HG03354 (cell line): ENCODE measurements around the gene UCMA.
"Not testable (repeated sequence)": the region's sequence is repeated elsewhere in the genome, so short reads cannot be mapped to it uniquely, and the experiment has no call there.

Experiments
- ATAC-seq: cut with Tn5 transposase; IDR thresholded peaks from one replicate; pipeline ENCODE4 v1.9.1; 2021; ENCODE audit warnings: mild to moderate bottlenecking; ENCODE audit not compliant: unreplicated experiment, poor library complexity, severe bottlenecking

UCMA gene

DNA sequence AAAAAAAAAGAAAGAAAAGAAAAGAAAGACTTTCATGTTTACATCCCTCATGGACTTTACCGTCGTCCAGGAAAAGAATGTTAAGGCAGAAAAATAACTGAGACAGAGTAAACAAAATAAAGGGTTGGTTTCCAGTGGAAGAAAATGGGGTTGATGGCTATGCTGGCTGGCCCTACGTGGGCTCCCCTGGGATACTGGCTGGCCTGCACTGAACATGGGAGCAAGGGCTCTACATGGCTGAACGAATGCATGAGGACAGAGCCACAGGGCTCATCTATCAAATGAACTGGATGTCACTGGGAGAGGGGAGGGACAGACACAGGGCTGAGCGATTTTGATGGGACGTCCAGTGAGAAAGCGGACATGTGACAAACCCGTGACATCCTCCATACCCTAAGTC is 2.5 kb upstream of the UCMA start:
- ATAC-seq: no peak

DNA sequence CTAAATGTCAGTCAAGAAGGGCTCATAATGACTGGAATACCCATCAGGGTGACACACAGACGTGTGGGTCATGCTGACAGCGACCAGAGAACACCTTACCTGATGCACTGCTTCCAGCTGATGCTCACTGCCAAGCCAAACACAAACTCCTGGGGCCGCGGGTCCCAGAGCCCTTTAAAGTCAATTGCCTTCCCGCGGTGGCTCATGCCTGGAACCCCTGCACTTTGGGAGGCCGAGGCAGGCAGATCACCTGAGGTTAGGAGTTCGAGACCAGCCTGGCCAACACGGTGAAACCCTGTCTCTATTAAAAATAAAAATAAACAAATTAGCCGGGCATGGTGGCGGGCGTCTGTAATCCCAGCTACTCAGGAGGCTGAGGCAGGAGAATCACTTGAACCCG is 562 bp upstream of the UCMA start:
- not testable (repeated sequence) for ATAC-seq

DNA sequence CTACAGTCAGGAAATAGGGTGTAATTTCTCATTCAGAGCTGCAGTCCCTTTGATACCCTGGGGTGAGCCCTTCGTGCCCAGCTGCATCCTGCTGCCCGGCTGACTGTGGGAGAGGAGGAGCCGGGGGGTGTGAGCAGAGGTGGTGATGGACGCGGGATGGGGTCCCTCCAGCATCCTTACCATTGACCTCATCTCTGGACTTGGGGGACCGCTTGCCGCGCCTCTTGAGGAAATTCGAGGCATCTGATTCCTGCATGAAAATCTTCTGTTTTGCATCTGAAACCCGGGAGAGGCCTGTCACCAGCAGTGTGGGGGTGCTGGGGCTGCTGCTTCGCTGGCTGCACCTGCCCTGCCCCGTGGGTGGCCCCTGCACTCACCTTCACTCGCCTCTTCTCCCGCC is 816 bp downstream of the UCMA start:
- ATAC-seq: no peak

DNA sequence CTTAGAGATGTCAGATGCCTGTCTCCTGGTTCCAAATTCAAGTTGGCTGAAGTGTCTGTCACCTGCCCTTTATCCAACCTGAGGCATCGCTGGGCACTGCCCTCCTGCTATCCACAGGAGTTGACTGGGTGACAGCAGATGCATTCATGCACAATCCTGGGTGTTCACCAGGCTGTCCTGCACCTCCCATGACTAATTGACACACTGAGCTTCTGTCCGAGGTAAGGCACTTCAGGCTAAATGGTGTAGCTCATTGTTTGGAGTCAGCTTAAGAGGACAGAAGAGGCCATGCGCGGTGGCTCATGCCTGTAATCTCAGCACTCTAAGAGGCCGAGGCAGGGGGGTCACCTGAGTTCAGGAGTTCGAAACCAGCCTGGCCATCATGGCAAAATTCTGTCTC is 2.4 kb downstream of the UCMA start:
- ATAC-seq: no peak

DNA sequence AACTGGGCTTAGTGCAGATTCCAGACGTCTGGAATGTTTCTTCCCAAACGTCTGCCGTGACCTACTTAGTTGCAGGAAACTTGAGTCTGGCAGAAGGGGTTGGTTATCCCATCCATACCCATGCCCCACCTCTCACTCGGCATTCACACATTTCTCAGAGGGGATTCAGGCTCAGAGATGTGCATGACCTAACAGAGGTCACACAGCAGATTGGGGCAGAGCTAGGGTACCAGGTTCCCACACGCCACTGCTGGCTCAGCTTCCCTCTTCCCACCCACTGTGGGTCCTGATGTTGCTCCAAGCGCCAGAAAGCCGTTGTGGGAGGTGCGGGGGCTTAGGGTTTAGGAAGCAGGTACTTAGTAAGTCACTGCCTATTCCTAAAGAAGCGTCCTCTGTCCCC is 3.0 kb downstream of the UCMA start:
- ATAC-seq: no peak

DNA sequence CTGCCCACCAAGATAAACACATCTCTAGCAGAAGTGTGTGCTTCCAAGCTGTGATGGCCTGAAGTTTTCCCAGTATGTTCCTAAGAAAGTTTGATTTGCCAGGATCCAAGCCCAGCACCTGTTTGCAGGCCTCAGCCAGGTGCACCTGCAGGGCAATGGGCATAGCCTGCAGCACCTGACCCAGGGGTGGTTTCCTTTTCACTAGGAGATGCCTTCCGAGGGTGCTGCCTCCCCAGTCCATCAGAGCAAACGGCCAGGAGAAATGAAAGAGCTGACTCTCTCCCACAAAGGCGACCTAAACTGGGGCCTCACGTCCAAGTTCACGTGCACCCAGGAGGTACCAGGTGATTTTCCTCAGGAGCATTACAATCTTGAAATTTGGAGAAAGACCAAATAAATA is 7.1 kb downstream of the UCMA start:
- ATAC-seq: no peak

DNA sequence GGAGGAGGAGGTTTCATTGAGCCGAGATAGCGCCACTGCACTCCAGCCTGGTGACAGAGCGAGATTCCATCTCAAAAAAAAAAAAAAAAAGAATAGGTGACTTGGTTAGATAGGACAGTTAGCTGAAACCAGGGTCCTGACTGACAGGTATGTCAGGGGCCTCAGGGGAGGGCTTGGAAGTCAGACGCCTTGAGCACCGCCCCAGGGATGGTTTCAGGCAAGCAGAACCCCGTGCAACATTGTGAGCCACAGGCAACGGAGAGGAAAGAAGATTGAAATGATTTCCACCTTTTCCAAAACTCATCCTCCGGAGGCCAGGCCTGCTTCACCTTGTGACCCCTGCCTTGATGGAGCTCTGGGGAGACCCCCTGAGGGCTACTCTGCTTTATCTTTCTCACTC is 8.6 kb downstream of the UCMA start:
- ATAC-seq: no peak

DNA sequence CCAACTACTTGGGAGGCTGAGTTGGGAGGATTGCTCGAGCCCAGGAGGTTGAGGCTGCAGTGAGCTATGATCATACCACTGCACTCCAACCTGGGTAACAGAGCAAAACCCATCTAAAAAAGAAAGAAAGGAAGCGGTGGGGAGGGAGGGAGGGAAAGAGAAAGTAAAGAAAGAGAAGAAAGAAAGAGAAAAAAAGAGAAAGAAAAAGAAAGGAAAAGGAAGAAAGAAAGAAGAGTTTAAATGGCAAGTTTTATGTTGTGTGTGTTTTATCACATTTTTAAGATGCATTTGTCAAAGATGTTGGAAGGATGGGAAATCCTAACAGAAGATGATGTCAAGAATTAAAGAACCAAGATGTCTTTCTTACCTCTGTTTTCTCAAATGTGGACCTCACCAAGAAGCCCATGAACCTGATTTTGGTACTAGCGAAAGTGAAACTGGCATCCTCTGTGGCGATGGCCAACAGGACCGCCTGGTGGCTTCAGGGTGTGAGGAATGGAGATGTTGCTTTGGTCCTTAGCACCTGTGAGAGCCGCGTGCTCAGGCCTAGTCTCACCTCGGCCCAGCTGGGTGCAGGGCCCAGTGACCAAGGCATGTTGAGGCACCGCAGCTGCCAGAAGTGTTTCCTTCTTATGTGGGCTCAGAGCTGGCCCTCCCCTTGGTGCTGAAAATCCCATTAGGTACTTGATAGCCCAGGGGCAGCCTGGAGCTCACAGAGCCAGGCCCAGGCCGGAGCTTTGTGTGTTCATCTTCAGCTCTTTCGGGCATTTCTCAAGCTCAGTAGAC is 9.8 kb downstream of the UCMA start:
- no peak for ATAC-seq

DNA sequence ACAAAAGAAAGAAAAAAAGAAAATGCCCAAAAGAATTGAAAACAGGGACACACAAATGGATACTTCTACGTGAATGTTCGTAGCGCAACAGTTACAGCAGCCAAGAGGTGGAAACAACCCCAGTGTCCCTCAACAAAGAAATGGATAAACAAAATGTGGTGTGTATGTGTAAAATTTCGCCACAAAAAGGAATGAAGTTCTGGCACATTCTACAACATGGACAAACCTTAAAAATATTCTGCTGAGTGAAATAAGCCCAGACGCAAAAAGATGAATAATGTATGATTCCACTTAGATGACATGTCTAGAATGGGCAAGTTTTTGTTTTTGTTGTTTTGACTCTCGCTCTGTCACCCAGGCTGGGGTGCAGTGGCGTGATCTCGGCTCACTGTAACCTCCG is 10.9 kb downstream of the UCMA start:
- no peak for ATAC-seq

DNA sequence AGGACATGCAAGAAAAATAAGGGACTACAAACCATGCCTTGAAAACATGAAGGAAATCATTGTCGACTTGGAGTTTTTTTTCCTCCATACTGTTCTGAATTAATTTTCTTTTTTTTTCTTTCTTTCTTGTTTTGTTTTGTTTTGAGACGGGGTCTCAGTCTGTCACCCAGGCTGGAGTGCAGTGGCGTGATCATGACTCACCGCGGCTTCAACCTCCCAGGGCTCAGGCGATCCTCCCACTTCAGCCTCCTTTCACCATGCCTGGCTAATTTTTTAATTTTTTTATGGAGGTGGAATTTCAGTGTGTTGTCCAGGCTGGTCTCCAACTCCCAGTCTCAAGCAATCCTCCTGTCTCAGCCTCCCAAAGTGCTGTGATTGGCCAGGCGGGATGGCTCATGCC is 11.6 kb downstream of the UCMA start:
- no peak for ATAC-seq

DNA sequence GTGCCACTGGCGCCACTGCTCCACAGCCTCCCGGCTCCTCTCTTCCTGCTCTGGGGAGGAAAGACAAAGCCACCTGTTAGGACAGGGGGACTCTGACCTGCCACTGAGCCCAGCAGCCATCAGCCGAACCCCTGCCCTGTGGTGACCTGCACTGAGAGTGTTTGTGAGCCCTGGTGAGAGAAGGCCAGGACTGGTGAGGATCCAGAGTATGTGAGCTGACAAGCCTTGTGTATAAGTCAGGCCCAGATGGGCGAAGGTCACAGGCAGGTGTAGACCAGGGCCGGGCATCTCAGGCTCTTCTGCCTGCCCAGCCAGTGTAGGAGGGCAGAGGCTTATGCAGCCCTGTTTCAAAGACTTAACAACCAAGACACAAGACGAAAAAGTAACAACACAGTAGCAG is 12.0 kb downstream of the UCMA start:
- ATAC-seq: no peak

DNA sequence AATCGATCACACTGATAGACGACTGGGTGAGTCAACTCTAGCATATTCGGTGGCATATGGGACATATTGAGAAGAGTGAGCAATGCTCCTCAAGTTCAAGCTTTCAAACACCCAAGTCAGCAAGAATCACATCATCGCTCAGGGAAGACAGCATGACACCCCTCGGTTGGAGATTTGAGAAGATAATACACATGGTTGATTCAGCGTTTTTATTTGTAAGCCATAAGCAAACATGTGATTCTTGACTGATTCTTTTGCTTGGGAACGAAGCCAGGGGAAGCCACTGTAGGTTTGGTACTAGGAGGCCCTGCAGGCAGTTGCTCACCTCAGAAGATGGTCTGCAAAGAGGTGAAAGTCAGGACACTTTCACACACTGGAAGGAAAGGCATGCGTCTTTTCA is 12.6 kb downstream of the UCMA start:
- no peak for ATAC-seq

DNA sequence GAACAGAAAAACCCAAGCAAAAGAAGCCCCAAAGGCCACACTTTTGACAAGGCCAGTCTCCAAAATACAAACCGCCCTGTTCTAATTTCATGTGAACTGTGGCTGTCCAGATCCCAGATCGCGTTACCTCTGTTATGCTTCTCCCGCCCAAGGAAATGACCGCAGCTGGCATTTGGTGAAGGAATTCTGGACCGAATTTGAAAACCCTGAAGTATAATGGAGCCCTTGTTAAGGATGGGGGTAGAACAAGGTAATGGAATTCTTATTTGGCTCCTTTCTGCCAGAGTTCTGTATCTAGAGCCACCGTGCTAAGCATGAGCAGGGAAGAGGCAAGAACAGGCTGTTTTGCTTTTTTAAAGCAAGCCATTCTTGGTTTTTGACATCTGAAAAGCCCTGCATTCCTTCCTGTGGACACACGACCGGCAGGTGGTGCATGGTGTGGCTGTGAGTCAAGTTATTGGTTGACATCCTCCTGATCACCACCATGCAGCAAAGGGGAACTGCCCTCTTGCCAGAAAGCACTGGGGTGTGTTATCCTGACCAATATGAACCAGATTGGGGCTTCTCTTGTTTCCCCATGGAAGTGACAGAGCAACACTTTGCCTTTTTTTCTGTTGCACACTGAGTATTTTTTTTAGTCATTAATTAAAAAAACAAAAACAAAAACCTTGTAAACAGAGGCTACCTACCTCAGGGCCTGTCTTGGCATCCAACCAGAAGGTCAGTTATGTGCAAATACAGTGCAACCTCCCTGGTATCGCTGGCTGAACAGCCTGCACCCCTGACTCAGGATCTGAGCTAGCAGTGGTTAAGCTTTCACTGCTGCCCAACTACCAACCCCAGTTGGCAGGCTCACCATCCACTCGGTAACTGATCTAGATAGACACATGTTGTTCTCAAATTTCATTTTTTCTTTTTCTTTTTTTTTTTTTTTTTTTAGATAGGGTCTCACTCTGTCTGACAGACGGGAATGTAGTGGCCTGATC is 14.2 kb downstream of the UCMA start:
- no peak for ATAC-seq

DNA sequence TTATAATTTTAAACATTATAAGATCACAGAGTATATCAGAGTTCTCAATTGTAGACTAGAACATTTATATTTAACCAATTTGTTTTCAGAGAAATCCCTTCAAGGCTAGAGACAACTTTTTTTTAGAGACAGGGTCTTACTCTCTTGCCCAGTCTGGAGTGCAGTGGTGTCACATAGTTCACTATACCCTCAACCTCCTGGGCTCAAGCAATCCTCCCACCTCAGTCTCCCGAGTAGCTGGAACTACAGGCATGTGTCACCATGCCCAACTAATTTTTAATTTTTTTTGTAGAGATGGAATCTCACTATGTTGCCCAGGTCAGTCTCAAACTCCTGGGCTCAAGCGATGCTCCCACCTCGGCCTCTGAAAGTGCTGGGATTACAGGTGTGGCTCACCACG is 15.3 kb downstream of the UCMA start:
- no peak for ATAC-seq

DNA sequence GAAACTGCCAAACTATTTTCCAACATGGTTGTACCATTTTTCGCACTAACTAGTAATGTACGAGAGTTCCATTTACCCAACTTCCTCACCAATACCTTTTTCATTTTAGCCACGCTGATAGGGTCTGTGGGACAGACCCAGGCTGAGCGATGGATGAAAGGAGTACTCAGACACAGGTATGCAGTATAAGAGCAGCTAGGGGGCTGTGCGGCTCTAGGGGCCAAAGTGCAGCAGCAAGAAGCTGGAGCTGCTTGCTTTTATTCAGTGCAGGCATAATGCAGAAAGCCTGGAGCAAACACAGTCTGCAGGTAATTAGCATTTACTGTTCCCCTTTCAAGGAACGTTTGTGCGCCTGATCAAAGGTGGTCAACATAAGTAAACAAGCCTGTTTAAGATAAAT is 21.0 kb downstream of the UCMA start:
- no peak for ATAC-seq

DNA sequence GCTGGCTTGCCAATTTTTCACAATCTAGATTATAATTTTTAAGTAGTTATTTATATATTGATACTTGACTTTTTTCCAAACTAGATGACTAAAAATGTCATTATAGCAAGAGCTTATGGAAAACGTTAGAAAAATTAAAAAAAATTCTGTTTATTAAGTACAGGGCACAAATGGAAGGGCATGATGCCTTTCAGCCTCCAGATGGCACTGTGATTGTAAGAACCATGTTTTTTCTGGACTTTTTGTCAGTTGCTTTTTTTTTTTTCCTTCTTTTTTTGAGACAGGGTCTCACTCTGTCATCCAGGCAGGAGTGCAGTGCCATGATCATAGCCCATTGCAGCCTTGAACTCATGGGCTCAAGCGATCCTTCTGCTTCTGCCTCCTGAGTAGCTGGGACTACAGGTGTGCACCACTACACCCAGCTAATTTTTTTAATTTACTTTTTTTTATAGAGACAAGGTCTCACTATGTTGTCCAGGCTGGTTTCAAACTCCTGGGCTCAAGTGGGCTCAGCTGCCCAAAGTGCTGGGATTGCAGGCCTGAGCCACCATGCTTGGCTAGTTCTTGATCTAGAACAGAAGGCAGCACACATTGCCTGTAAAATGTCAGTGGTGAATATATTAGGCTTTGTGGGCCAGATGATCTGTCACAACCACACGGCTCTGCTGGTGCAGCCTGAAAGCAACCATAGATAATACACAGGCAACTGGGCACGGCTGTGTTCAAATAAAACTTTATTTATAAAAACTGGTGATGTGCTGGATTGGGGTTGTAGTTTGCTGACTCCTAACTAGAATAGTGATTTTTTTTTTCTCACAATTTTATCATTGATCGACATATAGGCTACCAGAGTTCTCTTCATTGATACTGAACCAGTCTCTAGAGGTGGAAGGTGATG is 27.4 kb downstream of the UCMA start:
- no peak for ATAC-seq

DNA sequence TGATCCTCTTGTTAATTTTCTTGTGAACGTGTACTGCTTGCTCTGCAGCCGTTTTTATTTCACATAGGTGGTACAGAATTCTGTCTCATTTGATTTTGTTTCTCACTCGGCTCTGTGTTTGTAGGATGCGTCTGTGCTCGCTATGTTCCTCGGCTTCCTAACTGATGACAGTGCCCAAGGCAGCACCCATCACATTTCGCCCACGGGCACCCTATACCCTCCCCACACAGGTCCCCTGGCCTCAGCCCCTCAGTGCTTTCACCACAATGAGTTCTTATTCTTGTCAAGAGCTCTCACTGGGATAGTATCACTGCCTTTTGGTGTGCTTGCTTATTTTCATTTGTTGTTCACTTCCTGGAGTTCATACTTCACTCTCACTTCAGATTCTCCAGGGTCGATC is 28.1 kb downstream of the UCMA start:
- ATAC-seq: no peak

DNA sequence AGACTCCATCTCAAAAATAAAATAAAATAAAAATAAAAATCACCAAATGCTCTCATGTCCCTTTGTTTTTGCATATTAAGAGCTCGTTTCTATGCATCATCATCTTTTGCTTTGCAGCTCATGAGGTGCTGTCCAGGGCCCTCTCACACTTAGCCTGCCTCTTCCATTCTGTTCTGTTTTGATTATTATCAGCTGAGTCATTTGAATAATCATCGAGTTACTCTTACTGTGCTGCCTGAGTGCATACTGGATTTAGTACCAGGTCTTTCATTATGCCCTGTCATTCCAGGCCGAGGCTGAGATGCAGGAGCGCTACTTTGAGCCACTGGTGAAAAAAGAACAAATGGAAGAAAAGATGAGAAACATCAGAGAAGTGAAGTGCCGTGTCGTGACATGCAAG is 33.0 kb downstream of the UCMA start:
- no peak for ATAC-seq

DNA sequence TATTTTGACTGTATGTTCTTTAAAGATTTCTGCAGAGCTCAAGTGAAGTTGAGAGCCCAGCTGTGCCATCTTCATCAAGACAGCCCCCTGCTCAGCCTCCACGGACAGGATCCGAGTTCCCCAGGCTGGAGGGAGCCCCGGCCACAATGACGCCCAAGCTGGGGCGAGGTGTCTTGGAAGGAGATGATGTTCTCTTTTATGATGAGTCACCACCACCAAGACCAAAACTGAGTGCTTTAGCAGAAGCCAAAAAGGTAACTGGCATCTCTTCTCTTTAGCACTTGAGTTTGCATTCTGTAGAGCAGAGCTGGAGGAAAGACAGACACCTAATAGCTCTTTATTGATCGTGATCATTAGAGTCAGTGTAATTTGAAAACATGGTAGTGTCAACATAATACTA is 39.2 kb downstream of the UCMA start:
- ATAC-seq: no peak

DNA sequence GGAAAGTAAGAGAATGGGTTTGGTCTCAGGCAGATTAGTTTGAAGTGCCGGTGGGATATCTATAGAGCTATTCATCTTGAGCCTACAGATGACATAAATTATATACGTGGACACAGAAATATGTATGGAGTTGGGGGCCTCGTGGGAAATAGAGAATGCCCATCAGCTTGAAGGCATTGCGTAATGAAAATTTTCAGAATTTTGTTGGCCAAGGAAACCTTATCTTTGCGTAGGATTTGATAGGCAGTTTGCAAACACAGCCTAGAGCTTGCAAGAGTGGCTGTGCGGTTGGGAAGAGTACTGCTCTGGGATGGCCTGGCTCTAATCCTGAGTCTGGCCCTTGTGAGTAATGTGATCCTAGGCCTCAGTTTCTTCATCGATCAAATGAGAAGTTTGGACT is 40.5 kb downstream of the UCMA start:
- ATAC-seq: no peak
